Astrocyte of the cerebellum (primary cell): ENCODE measurements around the gene TKTL2.
A peak's percentile ranks its signal among the peaks of the same experiment; 100 is the strongest.
"Not testable (repeated sequence)": the region's sequence is repeated elsewhere in the genome, so short reads cannot be mapped to it uniquely, and the experiment has no call there.

Experiments used
- DNase-seq: peaks from one replicate; pipeline ENCODE4 v3.0.0-alpha.2; 2011; ENCODE audit warnings: low read depth
- H3K4me3 ChIP-seq: 2 replicates; pipeline ENCODE4 v1.5.1; 2011; ENCODE audit warnings: mild to moderate bottlenecking, low read depth, low read length, moderate library complexity
- in situ Hi-C: cut with HindIII; loops from 2 replicates; pipeline ENCODE4 v1.10.0; 2017; ENCODE audit warnings: low sequenced_read_pairs
- TF ChIP-seq, protein P1 (sequence below): IDR thresholded peaks from 2 replicates; pipeline ENCODE4 v1.5.1; 2012; ENCODE audit warnings: low read length, low read depth, moderate library complexity, mild to moderate bottlenecking; ENCODE audit errors: missing control alignments

The TKTL2 gene

GRCh38 chr4:163462556-163462955 is 11.0 kb downstream of the TKTL2 start:
- in situ Hi-C loops: no loop called here
- no peak overlapping the region for H3K4me3 ChIP-seq
- no peak for DNase-seq
- TF ChIP-seq, protein P1, sequence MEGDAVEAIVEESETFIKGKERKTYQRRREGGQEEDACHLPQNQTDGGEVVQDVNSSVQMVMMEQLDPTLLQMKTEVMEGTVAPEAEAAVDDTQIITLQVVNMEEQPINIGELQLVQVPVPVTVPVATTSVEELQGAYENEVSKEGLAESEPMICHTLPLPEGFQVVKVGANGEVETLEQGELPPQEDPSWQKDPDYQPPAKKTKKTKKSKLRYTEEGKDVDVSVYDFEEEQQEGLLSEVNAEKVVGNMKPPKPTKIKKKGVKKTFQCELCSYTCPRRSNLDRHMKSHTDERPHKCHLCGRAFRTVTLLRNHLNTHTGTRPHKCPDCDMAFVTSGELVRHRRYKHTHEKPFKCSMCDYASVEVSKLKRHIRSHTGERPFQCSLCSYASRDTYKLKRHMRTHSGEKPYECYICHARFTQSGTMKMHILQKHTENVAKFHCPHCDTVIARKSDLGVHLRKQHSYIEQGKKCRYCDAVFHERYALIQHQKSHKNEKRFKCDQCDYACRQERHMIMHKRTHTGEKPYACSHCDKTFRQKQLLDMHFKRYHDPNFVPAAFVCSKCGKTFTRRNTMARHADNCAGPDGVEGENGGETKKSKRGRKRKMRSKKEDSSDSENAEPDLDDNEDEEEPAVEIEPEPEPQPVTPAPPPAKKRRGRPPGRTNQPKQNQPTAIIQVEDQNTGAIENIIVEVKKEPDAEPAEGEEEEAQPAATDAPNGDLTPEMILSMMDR: no peak

DNA sequence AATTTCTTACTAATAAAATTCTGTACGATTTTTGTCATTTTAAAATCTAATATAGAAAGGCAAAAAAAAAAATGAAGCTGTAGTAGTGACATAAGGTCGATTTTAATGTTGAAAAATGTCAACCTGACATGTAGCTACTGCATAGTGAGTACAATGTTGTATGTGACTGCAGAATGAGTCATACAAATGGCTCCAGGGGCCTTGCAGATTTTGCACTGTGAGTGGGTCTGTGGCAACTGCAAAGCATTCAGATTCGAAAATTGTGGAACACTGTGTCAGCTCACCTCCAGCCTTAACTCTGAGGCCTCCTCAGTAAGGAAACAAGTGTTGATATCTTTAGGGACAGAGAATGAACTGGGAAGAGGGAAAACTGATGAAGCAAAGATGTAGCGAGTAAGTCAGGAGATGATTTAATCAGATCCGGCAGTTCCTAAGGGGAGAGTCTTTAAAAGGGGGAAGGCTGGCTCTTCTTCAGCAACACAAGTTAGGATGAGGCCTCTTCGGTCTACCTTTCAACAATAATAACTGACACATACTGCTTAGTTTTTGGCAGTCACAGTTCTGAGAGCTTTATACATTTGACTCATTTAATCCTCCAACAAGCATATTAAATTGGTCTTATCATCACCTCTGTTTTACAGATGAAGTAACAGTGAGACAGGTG is 24.9 kb downstream of the TKTL2 start:
- in situ Hi-C loops: no loop called here
- peak; percentile 5 for DNase-seq
- TF ChIP-seq, protein P1: no peak
- H3K4me3 ChIP-seq: no peak overlapping the region

DNA sequence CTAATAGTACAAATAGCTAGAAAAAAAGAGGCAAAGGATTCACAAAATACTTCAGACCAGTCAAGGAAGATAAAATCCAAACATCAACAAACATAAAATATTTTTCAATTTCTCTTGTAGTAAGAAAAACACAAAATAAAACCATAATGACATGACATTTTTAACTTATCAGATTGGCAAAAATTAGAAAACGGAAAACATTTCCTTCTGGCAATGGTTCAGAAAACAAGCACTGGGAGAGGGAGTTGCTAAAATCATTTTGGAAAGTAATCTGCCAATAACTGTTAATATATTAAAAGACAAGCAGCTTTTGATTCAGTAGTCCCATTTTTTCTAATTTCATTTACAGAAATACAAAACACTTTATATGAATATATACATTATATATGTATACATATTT is 26.1 kb downstream of the TKTL2 start:
- DNase-seq: no peak
- TF ChIP-seq, protein P1: no peak
- H3K4me3 ChIP-seq: no peak overlapping the region
- in situ Hi-C loops: no loop called here

GRCh38 chr4:163447023-163447422 is 26.5 kb downstream of the TKTL2 start:
- DNase-seq, in situ Hi-C loops: not testable (repeated sequence)

GRCh38 chr4:163440040-163440439 is 33.5 kb downstream of the TKTL2 start:
- H3K4me3 ChIP-seq: no peak overlapping the region
- in situ Hi-C loops: no loop called here
- no peak for DNase-seq
- TF ChIP-seq, protein P1: no peak

More at GRCh38 chr4:163447023-163447422, 26.5 kb downstream of the TKTL2 start:
- H3K4me3 ChIP-seq: not testable (repeated sequence)
